Liver (tissue), 9 donors: Measurements from ENCODE around the gene AGR2. TPM values are rescaled to one million over a fixed set of nuclear protein-coding genes. Genes with fewer than 3 reads are reported as not detected.

ENCODE experiments used
- DNase-seq: peaks from one replicate; pipeline ENCODE4 v3.0.0-alpha.2; 2017; ENCODE audit warnings: low spot score
- H3K27ac ChIP-seq, 2 donors: one replicate each; pipeline ENCODE4 v1.7.0; 2013; ENCODE audit warnings: inconsistent platforms in 2 of 2, low read length in 2 of 2, control low read depth in 1 of 2, low read depth in 1 of 2, mild to moderate bottlenecking in 1 of 2
- H3K27me3 ChIP-seq, 4 donors: one replicate each; pipeline versions ENCODE4 v1.6.1 to v1.7.0; 2013; ENCODE audit warnings: low read length in 3 of 4, inconsistent platforms in 1 of 4, mild to moderate bottlenecking in 1 of 4, moderate library complexity in 1 of 4; ENCODE audit not compliant: control insufficient read depth in 4 of 4, insufficient read depth in 4 of 4
- H3K36me3 ChIP-seq, 4 donors: one replicate each; pipeline versions ENCODE4 v1.6.1 to v1.7.0; 2013; ENCODE audit warnings: low read length in 3 of 4, mild to moderate bottlenecking in 3 of 4, low read depth in 1 of 4, moderate library complexity in 1 of 4; ENCODE audit not compliant: control insufficient read depth in 4 of 4, insufficient read depth in 3 of 4
- H3K4me1 ChIP-seq, 4 donors: one replicate each; pipeline versions ENCODE4 v1.6.1 to v1.7.0; 2013; ENCODE audit warnings: low read length in 3 of 4, mild to moderate bottlenecking in 3 of 4, moderate library complexity in 1 of 4; ENCODE audit not compliant: control insufficient read depth in 4 of 4, insufficient read depth in 4 of 4
- H3K4me3 ChIP-seq, 3 donors: one replicate each; pipeline versions ENCODE4 v1.6.1 to v1.7.0; 2013; ENCODE audit warnings: low read length in 3 of 3, control low read depth in 1 of 3, low read depth in 1 of 3, mild to moderate bottlenecking in 1 of 3
- H3K9ac ChIP-seq, 2 donors: one replicate each; pipeline ENCODE4 v1.7.0; 2013; ENCODE audit warnings: low read length in 2 of 2, mild to moderate bottlenecking in 2 of 2, moderate library complexity in 2 of 2, control low read depth in 1 of 2, low read depth in 1 of 2
- H3K9me3 ChIP-seq, 4 donors: one replicate each; pipeline versions ENCODE4 v1.6.1 to v1.7.0; 2013; ENCODE audit warnings: low read length in 3 of 4; ENCODE audit not compliant: control insufficient read depth in 4 of 4
- FOXA1 ChIP-seq: IDR thresholded peaks from 2 replicates; pipeline ENCODE4 v1.6.1; 2016; ENCODE audit warnings: antibody characterized with exemption
- FOXA2 ChIP-seq: IDR thresholded peaks from 2 replicates; pipeline ENCODE4 v1.6.1; 2016; ENCODE audit warnings: antibody characterized with exemption
- GABPA ChIP-seq, 2 donors: IDR thresholded peaks in 1 of 2; conservative IDR thresholded peaks in 1 of 2; 2 replicates each; pipeline ENCODE4 v1.6.1; 2016; ENCODE audit warnings: antibody characterized with exemption in 2 of 2, mild to moderate bottlenecking in 1 of 2, moderate library complexity in 1 of 2
- HNF4A ChIP-seq, 2 donors: conservative IDR thresholded peaks; 2 replicates each; pipeline ENCODE4 v1.6.1; 2016; ENCODE audit warnings: antibody characterized with exemption in 2 of 2, mild to moderate bottlenecking in 2 of 2
- JUND ChIP-seq, 2 donors: IDR thresholded peaks; 2 replicates each; pipeline ENCODE4 v1.6.1; 2016; ENCODE audit warnings: antibody characterized with exemption in 2 of 2
- MAX ChIP-seq: IDR thresholded peaks from 2 replicates; pipeline ENCODE4 v1.6.1; 2016; ENCODE audit warnings: antibody characterized with exemption
- NR2F2 ChIP-seq: IDR thresholded peaks from 2 replicates; pipeline ENCODE4 v1.6.1; 2016; ENCODE audit warnings: antibody characterized with exemption
- RAD21 ChIP-seq, 2 donors: IDR thresholded peaks; 2 replicates each; pipeline ENCODE4 v1.6.1; 2016; ENCODE audit warnings: antibody characterized with exemption in 2 of 2, mild to moderate bottlenecking in 2 of 2
- RXRA ChIP-seq, 2 donors: IDR thresholded peaks; 2 replicates each; pipeline ENCODE4 v1.6.1; 2017 to 2018; ENCODE audit warnings: antibody characterized with exemption in 2 of 2, mild to moderate bottlenecking in 1 of 2
- SP1 ChIP-seq: IDR thresholded peaks from 2 replicates; pipeline ENCODE4 v1.6.1; 2018; ENCODE audit warnings: antibody characterized with exemption, mild to moderate bottlenecking
- TAF1 ChIP-seq: conservative IDR thresholded peaks from 2 replicates; pipeline ENCODE4 v1.6.1; 2016; ENCODE audit warnings: antibody characterized with exemption, mild to moderate bottlenecking
- YY1 ChIP-seq: IDR thresholded peaks from 2 replicates; pipeline ENCODE4 v1.6.1; 2016; ENCODE audit warnings: antibody characterized with exemption, mild to moderate bottlenecking
- WGBS: extraction: QIAGEN DNeasy Blood & Tissue Kit; methylation state at CpG from one replicate; pipeline ENCODE4 v1.1.7; 2013; 5-methylcytosine and 5-hydroxymethylcytosine counted together
- polyA plus RNA-seq, 2 donors: library from polyadenylated mRNA; stranded (reverse) in 1 of 2; unstranded in 1 of 2; fragments of 200-250 nt in 1 of 2; fragments of >200 nt in 1 of 2; fragmentation: Nextera tagmentation in 1 of 2; extraction: Ambion mirVana in 1 of 2; gene quantifications; one replicate each; pipeline versions ENCODE4 v1.2.1 to v1.2.3, GENCODE V29; 2013 to 2015
- total RNA-seq, 2 donors: library from RNA; depleted of rRNA; stranded (reverse); fragments of >200 nt; gene quantifications; one replicate each; pipeline ENCODE4 v1.2.3, GENCODE V29; 2014
- TF ChIP-seq, protein P1 (sequence below): fragments of 150-350 bp; IDR thresholded peaks from 2 replicates; pipeline ENCODE4 v1.5.1; 2017; ENCODE audit warnings: improper control_type of control experiment, low read depth, low read length; ENCODE audit not compliant: missing input control
- TF ChIP-seq, protein P2 (sequence below): IDR thresholded peaks from 2 replicates; pipeline ENCODE4 v1.6.1; 2016; ENCODE audit warnings: antibody characterized with exemption
- donor health status: healthy.
- donor health status: healthy.
- donor health status: healthy.
- donor health status: healthy.
- donor health status: healthy.

Gene AGR2
- total and polyA plus RNA-seq, 4 donors, result 0.37 to 0.45 TPM; not detected in 2

DNA sequence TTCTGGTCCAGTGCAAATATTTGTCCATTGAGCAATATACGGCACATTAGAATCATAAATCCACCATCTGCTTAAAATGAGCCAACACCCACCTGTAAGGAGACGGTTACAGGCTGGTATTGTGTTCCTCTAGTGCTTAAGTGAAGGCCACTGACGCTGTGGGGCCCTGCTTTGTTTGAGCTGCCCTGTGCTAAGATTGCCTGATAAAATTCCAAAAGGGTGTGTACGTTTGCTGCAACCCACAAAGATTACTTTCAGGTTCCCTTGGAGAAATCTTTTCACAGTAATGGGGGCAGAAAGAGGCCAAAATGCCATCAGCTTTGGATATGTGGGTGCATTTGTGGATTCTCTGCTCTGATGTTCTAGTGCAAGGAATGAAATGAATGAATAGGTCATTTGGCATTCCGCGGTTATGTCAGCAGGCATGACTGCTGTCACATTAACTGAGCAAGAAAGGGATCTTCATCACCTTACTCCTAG is 42.6 kb upstream of the AGR2 start:
- Histone ChIP-seq H3K27ac (no peak overlapping the region), H3K9me3 (no peaks in the 10 kb centered on the region), H3K36me3 (no peaks in the 10 kb centered on the region), H3K27me3 (no peaks in the 10 kb centered on the region), H3K4me3 (no peak overlapping the region), H3K4me1 (no peaks in the 10 kb centered on the region), H3K9ac (no peak overlapping the region)
- no peak for TF ChIP-seq RAD21 (IDR thresholded peaks at IDR 0.05)
- no peak for TF ChIP-seq FOXA2
- TF ChIP-seq, protein P1, sequence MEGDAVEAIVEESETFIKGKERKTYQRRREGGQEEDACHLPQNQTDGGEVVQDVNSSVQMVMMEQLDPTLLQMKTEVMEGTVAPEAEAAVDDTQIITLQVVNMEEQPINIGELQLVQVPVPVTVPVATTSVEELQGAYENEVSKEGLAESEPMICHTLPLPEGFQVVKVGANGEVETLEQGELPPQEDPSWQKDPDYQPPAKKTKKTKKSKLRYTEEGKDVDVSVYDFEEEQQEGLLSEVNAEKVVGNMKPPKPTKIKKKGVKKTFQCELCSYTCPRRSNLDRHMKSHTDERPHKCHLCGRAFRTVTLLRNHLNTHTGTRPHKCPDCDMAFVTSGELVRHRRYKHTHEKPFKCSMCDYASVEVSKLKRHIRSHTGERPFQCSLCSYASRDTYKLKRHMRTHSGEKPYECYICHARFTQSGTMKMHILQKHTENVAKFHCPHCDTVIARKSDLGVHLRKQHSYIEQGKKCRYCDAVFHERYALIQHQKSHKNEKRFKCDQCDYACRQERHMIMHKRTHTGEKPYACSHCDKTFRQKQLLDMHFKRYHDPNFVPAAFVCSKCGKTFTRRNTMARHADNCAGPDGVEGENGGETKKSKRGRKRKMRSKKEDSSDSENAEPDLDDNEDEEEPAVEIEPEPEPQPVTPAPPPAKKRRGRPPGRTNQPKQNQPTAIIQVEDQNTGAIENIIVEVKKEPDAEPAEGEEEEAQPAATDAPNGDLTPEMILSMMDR, result no peak
- no peak for TF ChIP-seq RXRA (IDR thresholded peaks at IDR 0.05)
- TF ChIP-seq, protein P2, sequence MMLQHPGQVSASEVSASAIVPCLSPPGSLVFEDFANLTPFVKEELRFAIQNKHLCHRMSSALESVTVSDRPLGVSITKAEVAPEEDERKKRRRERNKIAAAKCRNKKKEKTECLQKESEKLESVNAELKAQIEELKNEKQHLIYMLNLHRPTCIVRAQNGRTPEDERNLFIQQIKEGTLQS, result no peak
- TF ChIP-seq TAF1, result no peak
- no peak for TF ChIP-seq MAX
- TF ChIP-seq SP1, result no peak
- TF ChIP-seq HNF4A (conservative IDR thresholded peaks at IDR 0.05), result no peak
- no peak for TF ChIP-seq NR2F2
- no peak for TF ChIP-seq FOXA1
- TF ChIP-seq YY1, result no peak
- no peak for DNase-seq
- WGBS, result 52% methylated on average over 6 of the region's 6 CpGs

DNA sequence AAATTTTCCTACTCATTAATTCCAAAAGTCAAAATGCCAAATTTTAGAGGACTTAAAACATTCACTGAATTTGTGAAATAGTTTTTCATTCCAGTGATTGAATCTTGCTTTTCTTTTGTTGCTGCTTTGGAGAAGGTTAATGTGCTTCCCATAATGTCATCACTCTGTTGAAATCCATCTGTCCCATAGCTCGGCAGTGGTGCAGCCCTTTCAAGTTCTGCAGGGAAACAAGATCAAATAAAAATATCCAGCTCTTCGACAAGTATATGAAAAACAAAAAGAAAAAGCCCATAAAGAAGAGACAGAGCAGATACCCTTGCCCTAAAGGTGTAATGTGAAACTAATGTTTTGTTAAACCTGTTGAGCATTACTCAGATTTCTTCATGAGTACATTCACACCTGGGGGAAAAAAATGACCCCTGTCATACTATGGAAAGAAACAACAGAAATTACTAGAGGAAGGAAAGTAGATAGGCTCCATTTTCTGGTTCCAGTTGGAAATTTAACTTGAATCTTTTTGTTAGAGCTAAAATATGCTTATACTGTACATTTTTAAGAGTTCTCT is 41.9 kb upstream of the AGR2 start:
- H3K4me3 ChIP-seq, result no peak overlapping the region

More for the DNA sequence above, 41.9 kb upstream of the AGR2 start:
- H3K36me3 ChIP-seq, result no peaks in the 10 kb centered on the region
- no peaks in the 10 kb centered on the region for H3K4me1 ChIP-seq
- DNase-seq, result no peak
- H3K27me3 ChIP-seq, result no peaks in the 10 kb centered on the region
- H3K27ac ChIP-seq, result no peak overlapping the region
- H3K9ac ChIP-seq, result no peak overlapping the region
- H3K9me3 ChIP-seq, result no peaks in the 10 kb centered on the region
- WGBS, result 72% methylated on average over 2 of the region's 2 CpGs
- TF ChIP-seq TAF1, result no peak
- no peak for TF ChIP-seq JUND (IDR thresholded peaks at IDR 0.05)
- no peak for TF ChIP-seq FOXA1
- no peak for TF ChIP-seq FOXA2
- no peak for TF ChIP-seq MAX
- TF ChIP-seq, protein P2, result no peak
- TF ChIP-seq, protein P1, result no peak
- no peak for TF ChIP-seq RAD21 (IDR thresholded peaks at IDR 0.05)
- TF ChIP-seq GABPA (IDR thresholded peaks at IDR 0.05 in 1 of 2, conservative IDR thresholded peaks at IDR 0.05 in 1 of 2), result no peak
